Measurements from ENCODE around the gene MAEA.

DNA sequence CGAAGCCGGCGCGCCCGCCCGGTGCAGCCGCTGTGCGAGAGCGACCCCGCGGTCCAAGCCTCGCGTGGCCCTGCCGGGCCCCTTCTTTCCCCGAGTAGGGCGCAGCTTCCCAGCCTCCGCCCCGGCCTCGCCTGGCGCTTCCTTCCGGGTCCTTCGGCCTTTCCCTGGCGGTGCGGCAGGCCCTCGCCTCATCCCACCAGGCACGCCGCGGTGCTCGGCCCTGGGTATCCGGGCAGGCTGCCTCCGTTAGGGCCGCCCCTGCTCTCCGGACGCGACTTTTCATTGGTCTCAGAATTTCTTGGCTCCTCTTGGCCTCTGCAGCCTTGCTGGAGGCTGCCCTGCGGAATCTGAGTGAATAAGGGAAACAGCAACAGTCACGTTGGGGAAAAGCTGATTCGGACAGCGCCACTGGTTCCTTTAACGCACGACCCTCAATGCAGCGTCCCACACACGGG is 57.7 kb downstream of the MAEA start:
- TF ChIP-seq, protein P1, sequence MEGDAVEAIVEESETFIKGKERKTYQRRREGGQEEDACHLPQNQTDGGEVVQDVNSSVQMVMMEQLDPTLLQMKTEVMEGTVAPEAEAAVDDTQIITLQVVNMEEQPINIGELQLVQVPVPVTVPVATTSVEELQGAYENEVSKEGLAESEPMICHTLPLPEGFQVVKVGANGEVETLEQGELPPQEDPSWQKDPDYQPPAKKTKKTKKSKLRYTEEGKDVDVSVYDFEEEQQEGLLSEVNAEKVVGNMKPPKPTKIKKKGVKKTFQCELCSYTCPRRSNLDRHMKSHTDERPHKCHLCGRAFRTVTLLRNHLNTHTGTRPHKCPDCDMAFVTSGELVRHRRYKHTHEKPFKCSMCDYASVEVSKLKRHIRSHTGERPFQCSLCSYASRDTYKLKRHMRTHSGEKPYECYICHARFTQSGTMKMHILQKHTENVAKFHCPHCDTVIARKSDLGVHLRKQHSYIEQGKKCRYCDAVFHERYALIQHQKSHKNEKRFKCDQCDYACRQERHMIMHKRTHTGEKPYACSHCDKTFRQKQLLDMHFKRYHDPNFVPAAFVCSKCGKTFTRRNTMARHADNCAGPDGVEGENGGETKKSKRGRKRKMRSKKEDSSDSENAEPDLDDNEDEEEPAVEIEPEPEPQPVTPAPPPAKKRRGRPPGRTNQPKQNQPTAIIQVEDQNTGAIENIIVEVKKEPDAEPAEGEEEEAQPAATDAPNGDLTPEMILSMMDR (IDR thresholded peaks at IDR 0.05) = peak in 1 of 5 experiments; percentile 27
- TF ChIP-seq POLR2A (IDR thresholded peaks at IDR 0.05) = peak in 1 of 2 donors; percentile 18

All from tibial nerve (tissue), 3 donors.